Liver (tissue), 3 donors: ENCODE data around the gene INO80C.

ENCODE experiments used
- EGR1 ChIP-seq, 2 donors: IDR thresholded peaks; 2 replicates each; pipeline ENCODE4 v1.6.1; 2016 to 2018; ENCODE audit warnings: antibody characterized with exemption in 2 of 2, low read depth in 2 of 2
- HNF4G ChIP-seq: IDR thresholded peaks from 2 replicates; pipeline ENCODE4 v1.6.1; 2016; ENCODE audit warnings: antibody characterized with exemption
- MAX ChIP-seq: IDR thresholded peaks from 2 replicates; pipeline ENCODE4 v1.6.1; 2016; ENCODE audit warnings: antibody characterized with exemption
- RAD21 ChIP-seq, 2 donors: IDR thresholded peaks; 2 replicates each; pipeline ENCODE4 v1.6.1; 2016; ENCODE audit warnings: antibody characterized with exemption in 2 of 2, mild to moderate bottlenecking in 2 of 2
- SP1 ChIP-seq: IDR thresholded peaks from 2 replicates; pipeline ENCODE4 v1.6.1; 2018; ENCODE audit warnings: antibody characterized with exemption, mild to moderate bottlenecking
- TAF1 ChIP-seq: conservative IDR thresholded peaks from 2 replicates; pipeline ENCODE4 v1.6.1; 2016; ENCODE audit warnings: antibody characterized with exemption, mild to moderate bottlenecking
- TF ChIP-seq, protein P1 (sequence below): IDR thresholded peaks from 2 replicates; pipeline ENCODE4 v1.6.1; 2016; ENCODE audit warnings: antibody characterized with exemption
- TF ChIP-seq, protein P2 (sequence below): fragments of 150-350 bp; IDR thresholded peaks from 2 replicates; pipeline ENCODE4 v1.5.1; 2017; ENCODE audit warnings: improper control_type of control experiment, low read depth, low read length; ENCODE audit not compliant: missing input control
- TF ChIP-seq, protein P3 (sequence below): IDR thresholded peaks from 2 replicates; pipeline ENCODE4 v1.6.1; 2016; ENCODE audit warnings: antibody characterized with exemption
- TF ChIP-seq, protein P4 (sequence below): IDR thresholded peaks from 2 replicates; pipeline ENCODE4 v1.6.1; 2016; ENCODE audit warnings: antibody characterized with exemption, mild to moderate bottlenecking
- donor health status: healthy.
- donor health status: healthy.

DNA sequence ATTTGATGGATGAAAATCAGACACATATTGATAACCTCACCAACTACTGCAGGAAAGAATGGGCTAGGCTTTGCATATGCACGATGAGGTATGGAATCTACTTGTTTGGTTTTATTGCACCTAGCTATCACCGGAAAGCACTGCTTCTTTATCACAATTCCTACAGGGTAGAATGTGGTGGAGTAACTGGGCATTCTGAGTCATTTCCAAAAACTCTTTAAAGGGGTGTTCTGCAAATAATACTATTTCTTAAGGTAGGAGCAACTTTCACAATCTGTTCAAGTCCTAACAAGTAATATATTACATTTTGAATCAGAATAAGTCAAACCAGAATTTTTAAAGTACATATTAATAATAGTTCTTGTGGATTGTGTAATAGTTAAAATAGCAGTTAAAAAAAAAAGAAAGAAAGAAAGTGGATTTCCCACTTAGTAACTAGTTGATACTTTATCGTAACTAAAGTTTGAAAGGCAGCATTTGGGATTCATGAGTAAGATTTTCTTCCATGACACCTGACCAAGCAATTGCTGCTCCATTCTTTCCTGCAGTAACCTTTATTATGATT lies 40.5 kb downstream of the INO80C start:
- TF ChIP-seq, protein P1, sequence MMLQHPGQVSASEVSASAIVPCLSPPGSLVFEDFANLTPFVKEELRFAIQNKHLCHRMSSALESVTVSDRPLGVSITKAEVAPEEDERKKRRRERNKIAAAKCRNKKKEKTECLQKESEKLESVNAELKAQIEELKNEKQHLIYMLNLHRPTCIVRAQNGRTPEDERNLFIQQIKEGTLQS, result no peak
- TF ChIP-seq, protein P2, sequence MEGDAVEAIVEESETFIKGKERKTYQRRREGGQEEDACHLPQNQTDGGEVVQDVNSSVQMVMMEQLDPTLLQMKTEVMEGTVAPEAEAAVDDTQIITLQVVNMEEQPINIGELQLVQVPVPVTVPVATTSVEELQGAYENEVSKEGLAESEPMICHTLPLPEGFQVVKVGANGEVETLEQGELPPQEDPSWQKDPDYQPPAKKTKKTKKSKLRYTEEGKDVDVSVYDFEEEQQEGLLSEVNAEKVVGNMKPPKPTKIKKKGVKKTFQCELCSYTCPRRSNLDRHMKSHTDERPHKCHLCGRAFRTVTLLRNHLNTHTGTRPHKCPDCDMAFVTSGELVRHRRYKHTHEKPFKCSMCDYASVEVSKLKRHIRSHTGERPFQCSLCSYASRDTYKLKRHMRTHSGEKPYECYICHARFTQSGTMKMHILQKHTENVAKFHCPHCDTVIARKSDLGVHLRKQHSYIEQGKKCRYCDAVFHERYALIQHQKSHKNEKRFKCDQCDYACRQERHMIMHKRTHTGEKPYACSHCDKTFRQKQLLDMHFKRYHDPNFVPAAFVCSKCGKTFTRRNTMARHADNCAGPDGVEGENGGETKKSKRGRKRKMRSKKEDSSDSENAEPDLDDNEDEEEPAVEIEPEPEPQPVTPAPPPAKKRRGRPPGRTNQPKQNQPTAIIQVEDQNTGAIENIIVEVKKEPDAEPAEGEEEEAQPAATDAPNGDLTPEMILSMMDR, result no peak
- TF ChIP-seq RAD21 (IDR thresholded peaks at IDR 0.05) (no peak), EGR1 (IDR thresholded peaks at IDR 0.05; ENCODE audit: low read depth in 2 of 2) (no peak), MAX (no peak), HNF4G (no peak), SP1 (no peak), TAF1 (no peak)
- TF ChIP-seq, protein P3, sequence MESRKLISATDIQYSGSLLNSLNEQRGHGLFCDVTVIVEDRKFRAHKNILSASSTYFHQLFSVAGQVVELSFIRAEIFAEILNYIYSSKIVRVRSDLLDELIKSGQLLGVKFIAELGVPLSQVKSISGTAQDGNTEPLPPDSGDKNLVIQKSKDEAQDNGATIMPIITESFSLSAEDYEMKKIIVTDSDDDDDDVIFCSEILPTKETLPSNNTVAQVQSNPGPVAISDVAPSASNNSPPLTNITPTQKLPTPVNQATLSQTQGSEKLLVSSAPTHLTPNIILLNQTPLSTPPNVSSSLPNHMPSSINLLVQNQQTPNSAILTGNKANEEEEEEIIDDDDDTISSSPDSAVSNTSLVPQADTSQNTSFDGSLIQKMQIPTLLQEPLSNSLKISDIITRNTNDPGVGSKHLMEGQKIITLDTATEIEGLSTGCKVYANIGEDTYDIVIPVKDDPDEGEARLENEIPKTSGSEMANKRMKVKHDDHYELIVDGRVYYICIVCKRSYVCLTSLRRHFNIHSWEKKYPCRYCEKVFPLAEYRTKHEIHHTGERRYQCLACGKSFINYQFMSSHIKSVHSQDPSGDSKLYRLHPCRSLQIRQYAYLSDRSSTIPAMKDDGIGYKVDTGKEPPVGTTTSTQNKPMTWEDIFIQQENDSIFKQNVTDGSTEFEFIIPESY, result no peak
- TF ChIP-seq, protein P4, sequence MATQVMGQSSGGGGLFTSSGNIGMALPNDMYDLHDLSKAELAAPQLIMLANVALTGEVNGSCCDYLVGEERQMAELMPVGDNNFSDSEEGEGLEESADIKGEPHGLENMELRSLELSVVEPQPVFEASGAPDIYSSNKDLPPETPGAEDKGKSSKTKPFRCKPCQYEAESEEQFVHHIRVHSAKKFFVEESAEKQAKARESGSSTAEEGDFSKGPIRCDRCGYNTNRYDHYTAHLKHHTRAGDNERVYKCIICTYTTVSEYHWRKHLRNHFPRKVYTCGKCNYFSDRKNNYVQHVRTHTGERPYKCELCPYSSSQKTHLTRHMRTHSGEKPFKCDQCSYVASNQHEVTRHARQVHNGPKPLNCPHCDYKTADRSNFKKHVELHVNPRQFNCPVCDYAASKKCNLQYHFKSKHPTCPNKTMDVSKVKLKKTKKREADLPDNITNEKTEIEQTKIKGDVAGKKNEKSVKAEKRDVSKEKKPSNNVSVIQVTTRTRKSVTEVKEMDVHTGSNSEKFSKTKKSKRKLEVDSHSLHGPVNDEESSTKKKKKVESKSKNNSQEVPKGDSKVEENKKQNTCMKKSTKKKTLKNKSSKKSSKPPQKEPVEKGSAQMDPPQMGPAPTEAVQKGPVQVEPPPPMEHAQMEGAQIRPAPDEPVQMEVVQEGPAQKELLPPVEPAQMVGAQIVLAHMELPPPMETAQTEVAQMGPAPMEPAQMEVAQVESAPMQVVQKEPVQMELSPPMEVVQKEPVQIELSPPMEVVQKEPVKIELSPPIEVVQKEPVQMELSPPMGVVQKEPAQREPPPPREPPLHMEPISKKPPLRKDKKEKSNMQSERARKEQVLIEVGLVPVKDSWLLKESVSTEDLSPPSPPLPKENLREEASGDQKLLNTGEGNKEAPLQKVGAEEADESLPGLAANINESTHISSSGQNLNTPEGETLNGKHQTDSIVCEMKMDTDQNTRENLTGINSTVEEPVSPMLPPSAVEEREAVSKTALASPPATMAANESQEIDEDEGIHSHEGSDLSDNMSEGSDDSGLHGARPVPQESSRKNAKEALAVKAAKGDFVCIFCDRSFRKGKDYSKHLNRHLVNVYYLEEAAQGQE, result no peak
